NCI-H526 (cell line): ENCODE measurements around the gene HAAO.
"Not testable (repeated sequence)": the region's sequence is repeated elsewhere in the genome, so short reads cannot be mapped to it uniquely, and the experiment has no call there.

Experiments used
- DNase-seq, 2 experiments: peaks; one replicate each; lab custom pipeline; 2025; lab: John Stamatoyannopoulos, UW

Gene HAAO

DNA sequence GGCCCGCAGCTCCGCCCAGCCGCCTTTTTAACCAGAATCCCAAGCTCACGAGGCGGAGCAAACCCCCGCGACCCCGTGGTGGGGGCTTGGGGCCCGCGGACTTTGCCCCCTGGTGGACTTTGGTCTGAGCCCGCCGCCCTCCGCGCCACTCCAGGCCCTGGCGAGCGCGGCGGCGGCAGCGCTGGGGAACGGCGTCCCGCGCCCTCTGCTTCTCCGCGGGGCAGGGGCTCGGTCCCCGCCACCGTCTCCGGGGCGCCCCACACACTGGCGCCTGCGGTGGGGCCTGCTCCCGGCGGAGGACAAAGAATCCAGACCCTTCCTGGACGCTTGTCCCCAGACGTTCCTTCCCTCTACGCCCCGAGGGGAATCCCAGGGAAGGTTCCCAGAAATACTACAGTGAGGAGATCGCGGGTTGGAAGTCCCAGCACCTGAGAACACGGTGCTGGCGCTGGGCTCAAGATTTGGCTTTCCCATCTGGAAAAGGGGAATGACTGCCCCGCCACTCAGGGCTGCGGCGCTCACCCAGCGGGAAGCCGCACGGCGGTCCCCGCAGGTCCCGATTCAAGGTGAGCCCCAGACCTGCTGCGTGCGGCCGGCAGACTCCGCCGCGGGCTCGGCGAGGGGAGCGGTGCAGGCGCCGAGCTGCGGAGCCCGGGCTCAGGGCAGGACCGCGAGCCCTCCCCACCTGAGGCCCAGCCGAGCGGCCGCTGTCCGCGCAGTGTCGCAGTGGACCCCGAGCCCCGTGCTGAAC is at the start of gene HAAO:
Gene HAAO, minus strand, starts transcription at position 1 of the 751 bp plus-strand sequence. CDS start 47 bp downstream, outside the sequence.
- peak in 1 of 2 experiments; percentile 61 for DNase-seq

DNA sequence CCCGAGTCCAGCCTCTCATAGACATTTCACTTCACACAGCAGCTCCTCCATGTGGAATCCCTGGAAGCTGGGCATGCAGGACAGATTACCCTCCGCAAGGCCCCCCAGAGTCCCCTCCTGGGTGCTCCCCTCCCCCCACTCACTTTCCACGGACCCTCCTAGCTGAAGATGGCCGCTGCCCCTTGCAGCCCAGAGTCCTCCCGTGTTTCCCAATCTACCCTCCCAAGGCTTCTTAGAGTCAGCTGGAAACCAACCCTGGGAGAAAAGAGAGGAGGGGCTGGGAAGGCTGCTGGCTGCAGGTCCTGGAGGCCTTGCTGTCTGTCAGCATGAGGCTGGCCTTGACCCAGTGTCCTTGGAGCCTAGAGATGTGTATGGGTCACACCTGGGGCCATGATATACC is 49.0 kb upstream of the HAAO start:
- DNase-seq, result no peak

- DNase-seq, result no peak
These were observed 48.4 kb upstream of the HAAO start for GRCh38 chr2:42840760-42841159.

GRCh38 chr2:42839809-42840501 is 47.6 kb upstream of the HAAO start:
- DNase-seq, result no peak

DNA sequence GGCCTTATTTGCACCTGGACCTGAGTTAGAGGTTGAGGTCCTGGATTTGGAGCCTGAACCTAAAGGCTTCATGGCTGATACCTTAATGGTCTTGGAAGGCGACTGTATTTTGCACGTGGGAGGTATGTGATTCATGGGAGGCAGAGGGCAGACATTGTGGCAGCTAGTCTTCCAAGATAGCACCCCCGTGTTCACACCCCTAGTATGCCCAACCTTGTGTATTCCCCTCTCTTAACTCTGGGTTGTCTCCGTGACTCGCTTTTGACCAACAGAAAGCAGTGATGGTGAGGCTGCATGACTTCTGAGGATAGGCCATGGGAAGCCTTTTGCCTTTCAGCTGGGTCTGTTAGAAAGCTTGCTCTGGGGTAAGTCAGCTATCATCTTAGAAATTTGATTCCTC is 45.8 kb upstream of the HAAO start:
- no peak for DNase-seq

DNA sequence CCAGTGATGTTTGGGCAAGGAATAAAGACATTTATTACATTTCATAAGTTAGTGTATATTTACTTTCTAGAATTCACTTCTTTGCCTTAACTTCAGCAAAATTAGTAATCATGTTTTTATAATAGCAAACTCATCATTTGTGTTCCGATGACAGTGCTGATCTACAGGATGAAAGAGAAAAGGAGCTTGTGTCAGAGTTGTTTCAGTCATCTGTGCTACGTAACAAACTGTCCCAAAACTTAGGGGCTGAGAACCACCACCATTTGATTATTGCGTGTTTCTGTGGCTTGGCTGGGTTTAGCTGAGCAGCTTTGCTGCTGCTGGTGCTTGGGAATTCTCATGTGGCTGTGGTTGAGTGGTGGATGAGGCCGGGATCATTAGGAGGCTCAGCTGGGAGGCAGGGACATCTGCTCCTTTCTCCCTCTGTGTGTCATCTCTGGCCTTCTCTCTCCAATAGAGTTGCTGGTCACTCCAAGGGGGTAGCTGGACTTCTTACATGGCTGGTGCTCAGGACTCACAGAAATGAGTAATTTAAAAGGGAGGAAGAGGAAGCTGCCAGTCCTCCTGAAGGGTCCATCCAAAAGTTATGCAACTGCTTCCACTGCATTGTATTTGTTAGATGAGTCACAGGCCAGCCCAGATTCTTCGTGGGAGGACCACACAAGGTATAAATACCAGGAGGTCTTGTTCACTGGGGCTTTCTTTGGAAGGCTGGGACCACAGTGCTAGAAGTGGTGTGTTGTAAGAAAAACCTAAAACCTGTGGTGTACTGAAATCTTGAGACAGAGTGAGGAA is 43.4 kb upstream of the HAAO start:
- no peak for DNase-seq

DNA sequence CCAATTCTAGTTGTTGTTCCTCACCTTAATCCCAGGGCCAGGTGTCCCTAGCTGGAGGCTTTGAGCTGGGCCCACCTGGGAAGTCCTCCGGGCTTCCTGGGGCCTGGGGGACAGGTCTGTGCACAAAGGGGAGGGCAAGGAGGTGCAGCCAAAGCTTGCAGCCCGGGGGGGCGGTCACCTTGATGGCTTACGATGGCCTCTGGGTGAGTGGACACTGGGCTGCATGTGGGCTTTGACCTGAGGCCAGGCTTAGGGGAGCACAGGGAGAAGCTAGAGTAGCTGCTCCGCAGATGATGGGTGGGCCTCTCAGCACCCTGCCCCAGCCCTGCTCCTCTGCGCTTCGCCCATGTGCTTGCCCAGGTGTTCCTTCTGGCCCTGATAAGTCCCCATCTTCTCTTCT is 41.8 kb upstream of the HAAO start:
- DNase-seq, result no peak

- no peak for DNase-seq
These were observed 39.9 kb upstream of the HAAO start for GRCh38 chr2:42832289-42832634.

- DNase-seq, result not testable (repeated sequence)
These were observed 39.3 kb upstream of the HAAO start for GRCh38 chr2:42831575-42832288.

DNA sequence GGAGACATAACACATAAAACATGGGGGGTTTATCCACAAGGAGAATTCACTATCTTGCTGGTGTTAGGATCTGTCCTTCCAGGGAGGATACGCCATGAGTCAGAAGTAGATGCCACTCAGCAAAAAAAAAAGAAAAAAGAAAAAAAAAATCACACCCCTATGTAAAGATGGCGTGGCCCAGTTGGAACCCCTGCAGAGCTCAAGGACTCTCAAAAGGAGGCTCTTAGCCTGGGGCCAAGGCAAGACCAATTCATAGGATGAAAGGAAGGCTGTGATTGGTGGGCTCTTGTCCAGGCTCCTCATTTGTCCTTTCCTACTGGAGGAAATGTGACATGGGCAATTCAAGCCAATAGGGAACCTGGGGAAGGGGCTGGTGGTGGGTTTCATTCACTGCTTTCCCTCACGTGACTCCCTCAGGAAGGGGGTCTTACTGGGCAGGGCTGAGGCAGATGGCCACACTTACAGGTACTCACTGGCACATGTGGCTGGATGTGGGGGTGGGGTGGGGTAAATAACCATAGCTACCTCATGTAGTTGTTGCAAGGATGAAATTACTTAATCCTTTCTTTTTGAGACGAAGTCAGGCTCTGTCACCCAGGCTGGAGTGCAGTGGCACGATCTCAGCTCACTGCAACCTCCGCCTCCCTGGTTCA is 38.7 kb upstream of the HAAO start:
- DNase-seq, result no peak

DNA sequence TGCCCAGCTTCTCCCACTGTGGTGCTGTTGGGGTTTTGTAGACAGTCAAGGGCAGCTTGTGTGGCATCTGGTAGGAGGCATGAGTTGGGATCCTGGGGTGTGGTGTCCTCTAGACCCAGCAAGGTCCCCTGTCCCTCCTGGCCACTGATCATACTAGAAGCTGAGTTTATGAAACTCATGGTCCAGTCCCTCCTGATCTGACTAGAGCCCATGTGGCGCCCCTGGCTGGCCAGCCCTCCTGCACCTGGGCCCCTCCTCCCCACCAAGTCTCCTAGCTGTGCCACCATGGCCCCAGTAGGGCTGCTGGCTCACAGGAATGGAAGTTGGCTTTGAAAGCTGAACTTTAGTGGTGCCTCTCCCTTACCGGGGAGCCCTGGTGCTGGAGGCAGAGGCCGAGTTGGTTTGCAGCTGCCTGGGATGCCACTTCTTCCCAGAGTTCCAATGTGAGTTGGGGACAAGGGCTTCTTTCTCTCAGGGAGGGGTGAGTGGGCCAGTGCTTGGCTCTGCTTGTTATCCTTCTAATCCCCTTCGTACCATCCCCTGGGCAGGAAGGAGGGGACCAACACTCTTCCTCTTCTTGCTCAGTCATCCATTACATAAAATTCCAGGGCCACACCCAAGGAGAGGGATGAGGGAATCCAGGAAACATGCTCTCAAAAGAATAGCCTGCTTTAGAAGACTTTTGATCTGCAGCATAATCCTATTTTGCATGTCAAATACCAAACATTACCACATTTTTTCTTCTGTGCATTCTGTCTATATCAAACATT is 37.5 kb upstream of the HAAO start:
- DNase-seq, result peak; percentile 33 to 50

DNA sequence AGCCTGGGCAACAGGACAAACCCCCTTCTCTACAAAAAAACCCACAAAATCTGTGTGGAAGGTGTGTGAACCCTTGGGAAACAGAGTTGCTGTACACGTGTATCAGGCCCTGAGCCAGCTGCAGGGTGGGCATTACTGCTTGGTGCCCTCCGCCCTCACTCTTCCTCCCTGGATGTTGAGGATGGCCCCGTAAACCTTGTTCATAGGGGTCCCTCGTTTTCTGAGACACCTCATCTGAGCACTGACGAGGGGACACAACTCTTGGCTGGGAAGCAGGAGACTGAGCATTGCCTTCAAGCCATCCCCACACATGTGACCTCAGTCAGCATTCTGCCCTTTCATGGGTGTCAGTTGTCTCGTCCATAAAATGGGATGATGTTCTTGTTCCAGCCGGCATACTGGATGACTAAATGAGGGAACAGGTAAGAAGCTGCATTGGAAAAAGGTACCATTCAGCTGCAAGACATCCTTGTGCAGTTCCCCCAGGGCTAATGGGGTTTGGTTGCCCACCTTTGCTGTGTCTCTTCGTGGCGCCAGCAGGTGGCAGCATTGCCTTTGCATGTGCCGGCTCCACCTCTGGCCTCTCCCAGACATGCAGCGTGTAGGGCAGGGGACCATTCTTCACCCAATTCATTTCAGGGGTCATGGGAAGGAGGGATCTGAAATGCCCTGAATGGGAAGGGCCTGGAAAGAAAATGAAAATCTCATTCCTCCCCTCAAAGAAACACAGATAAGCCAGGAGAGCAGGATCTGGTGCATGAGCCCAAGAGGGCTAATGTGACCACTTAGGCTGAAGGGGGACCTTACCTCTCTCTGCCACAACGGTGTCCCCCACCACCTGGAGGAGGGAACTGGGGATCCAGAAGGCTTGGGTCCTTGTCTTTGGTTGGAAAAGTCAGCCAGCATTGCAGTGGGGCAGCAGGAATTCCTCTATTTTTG is 36.4 kb upstream of the HAAO start:
- peak; percentile 49 to 87 for DNase-seq

- peak; percentile 61 to 94 for DNase-seq
These were observed 35.5 kb upstream of the HAAO start for GRCh38 chr2:42827647-42828486.

DNA sequence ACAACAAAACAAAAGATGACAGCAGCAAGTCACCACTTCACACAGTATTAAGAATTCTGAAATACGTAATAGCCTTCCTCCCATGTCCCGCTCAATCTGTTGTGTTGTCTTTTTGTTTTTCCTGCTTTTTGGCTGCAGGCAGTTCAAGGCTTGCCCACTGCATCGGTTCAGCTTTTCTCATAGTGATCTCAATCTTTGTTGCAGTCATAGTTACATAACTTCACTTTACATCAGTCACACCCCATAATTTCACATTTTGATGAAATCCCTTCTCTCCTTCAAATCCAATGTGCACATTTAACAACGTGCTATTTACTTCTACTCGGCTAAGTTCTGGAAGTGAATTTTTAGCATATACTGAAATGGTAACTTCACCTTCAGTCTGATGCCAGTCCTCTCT is 33.8 kb upstream of the HAAO start:
- no peak for DNase-seq

DNA sequence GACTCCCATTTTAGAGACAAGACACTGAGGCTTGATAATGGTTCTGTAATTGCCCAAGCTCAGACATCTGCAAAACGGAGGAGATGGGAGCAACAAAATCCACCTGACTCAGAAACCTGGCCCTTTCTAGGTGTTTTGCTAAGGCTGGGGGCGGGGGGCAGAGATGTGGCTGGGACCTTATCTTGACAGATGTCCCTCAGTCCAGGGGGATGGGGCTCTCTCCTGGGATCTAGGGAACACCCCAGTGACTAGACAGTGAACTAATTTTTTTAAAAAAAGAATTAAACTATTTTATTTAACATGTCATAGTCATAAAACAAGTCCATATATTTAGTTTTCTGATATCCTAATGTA is 32.0 kb upstream of the HAAO start:
- DNase-seq, result no peak

- DNase-seq, result no peak
These were observed 31.5 kb upstream of the HAAO start for GRCh38 chr2:42823744-42824453.

DNA sequence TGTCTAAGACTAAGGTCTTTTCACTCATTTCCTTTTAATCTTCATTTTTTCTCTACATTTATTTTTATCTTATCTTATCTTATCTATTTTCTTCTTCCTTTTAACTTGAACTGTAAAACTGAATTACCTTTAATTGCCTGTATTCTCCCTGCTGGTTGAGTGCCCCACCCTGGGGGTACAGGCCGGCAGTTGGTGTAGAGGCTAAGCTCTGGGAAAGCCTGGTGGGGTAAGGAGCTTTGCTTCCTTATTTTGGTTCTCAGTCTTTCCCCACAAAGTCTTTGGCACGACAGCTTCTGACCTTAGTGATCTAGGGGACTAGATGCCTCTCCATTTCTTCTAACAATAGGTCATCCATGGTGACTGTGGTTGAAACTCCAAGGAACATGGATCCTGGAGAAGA is 26.8 kb upstream of the HAAO start:
- DNase-seq, result no peak

DNA sequence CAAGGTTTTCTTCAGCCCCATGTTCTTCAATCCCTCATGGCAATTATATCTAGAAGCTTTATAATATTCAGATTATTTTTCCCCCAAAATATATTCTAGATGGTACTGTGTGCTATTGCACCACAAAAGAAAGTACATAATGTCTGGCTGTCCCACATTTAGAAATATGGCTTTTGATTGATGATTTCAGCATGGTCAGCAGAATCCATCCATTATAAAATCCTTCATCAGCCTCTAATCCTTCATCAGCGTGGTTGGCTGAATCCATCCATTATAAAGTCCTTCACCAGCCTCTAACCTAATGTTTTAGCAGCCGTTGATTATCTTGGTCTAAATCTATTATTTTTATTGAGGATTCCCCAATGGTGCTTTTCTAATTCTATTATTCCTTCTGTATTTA is 23.3 kb upstream of the HAAO start:
- no peak for DNase-seq
